ENCODE measurements around the gene SHE. TPM values are rescaled to one million over a fixed set of nuclear protein-coding genes. Genes with fewer than 3 reads are reported as not detected.

SHE gene
- total RNA-seq, 2 experiments from 2014 or later, result not detected

GRCh38 chr1:154514066-154514553 is 11.9 kb upstream of the SHE start:
- POLR2A ChIA-PET, result no interaction called here
- no TSS peak for BruUV-seq (replicated peaks)

GRCh38 chr1:154512760-154513159 is 10.5 kb upstream of the SHE start:
- H3K4me1 ChIP-seq (ENCODE audit: insufficient read depth, low read length, poor library complexity, severe bottlenecking), result no peaks in the 10 kb centered on the region
- no peaks in the 10 kb centered on the region for H4K20me1 ChIP-seq (ENCODE audit: insufficient read depth, low read length)
- no peaks in the 10 kb centered on the region for H3K79me2 ChIP-seq (ENCODE audit: insufficient read depth, low read depth, low read length)
- H2AFZ ChIP-seq (ENCODE audit: low read length), result no peak overlapping the region
- BruUV-seq (replicated peaks), result no TSS peak
- POLR2A ChIA-PET, result interaction anchor here (0.6 to 1.0 kb wide), 2 partner anchors 9 to 20 kb away, joined by 3 read pairs; no protein-coding TSS in a partner anchor
- intact Hi-C loops (cut with micrococcal nuclease; ENCODE audit: unreplicated experiment), result no loop called here
- H3K9me2 ChIP-seq (ENCODE audit: insufficient read depth, low read length), result no peaks in the 10 kb centered on the region
- TF ChIP-seq CTCF (conservative IDR thresholded peaks at IDR 0.05; ENCODE audit: low read length), result no peak
- no peak overlapping the region for H3K27ac ChIP-seq (ENCODE audit: low read depth, low read length, poor library complexity, severe bottlenecking)
- H3K4me2 ChIP-seq (ENCODE audit: low read length), result no peak overlapping the region
- H3K4me3 ChIP-seq (ENCODE audit: low read depth, low read length, poor library complexity, severe bottlenecking), result no peak overlapping the region
- CTCF ChIA-PET (ENCODE audit: unreplicated experiment), result no interaction called here
- no peaks in the 10 kb centered on the region for H3K9me3 ChIP-seq (ENCODE audit: low read length)
- H3K36me3 ChIP-seq (ENCODE audit: insufficient read depth, low read length), result no peaks in the 10 kb centered on the region
- no peak for DNase-seq (ENCODE audit: low spot score)

More at GRCh38 chr1:154514066-154514553, 11.9 kb upstream of the SHE start:
- no peaks in the 10 kb centered on the region for H3K9me3 ChIP-seq (ENCODE audit: low read length)
- no peaks in the 10 kb centered on the region for H3K79me2 ChIP-seq (ENCODE audit: insufficient read depth, low read depth, low read length)
- no peaks in the 10 kb centered on the region for H3K4me1 ChIP-seq (ENCODE audit: insufficient read depth, low read length, poor library complexity, severe bottlenecking)
- H3K4me2 ChIP-seq (ENCODE audit: low read length), result no peak overlapping the region
- TF ChIP-seq EZH2phosphoT487 (IDR thresholded peaks at IDR 0.05; ENCODE audit: borderline replicate concordance, low read depth, low read length) (no peak), CTCF (conservative IDR thresholded peaks at IDR 0.05; ENCODE audit: low read length) (no peak)
- H3K36me3 ChIP-seq (ENCODE audit: insufficient read depth, low read length), result no peaks in the 10 kb centered on the region
- H3K4me3 ChIP-seq (ENCODE audit: low read depth, low read length, poor library complexity, severe bottlenecking), result no peak overlapping the region
- DNase-seq (ENCODE audit: low spot score), result no peak
- no peak overlapping the region for H3K27ac ChIP-seq (ENCODE audit: low read depth, low read length, poor library complexity, severe bottlenecking)
- H3K9me2 ChIP-seq (ENCODE audit: insufficient read depth, low read length), result no peaks in the 10 kb centered on the region
- CTCF ChIA-PET (ENCODE audit: unreplicated experiment), result no interaction called here
- intact Hi-C loops (cut with micrococcal nuclease; ENCODE audit: unreplicated experiment), result no loop called here
- no peaks in the 10 kb centered on the region for H4K20me1 ChIP-seq (ENCODE audit: insufficient read depth, low read length)
- no peak overlapping the region for H2AFZ ChIP-seq (ENCODE audit: low read length)

GRCh38 chr1:154503898-154504297 is 1.7 kb upstream of the SHE start:
- POLR2A ChIA-PET, result no interaction called here
- CTCF ChIA-PET (ENCODE audit: unreplicated experiment), result no interaction called here
- Histone ChIP-seq H3K79me2 (ENCODE audit: insufficient read depth, low read depth, low read length) (no peaks in the 10 kb centered on the region), H2AFZ (ENCODE audit: low read length) (no peak overlapping the region), H3K27ac (ENCODE audit: low read depth, low read length, poor library complexity, severe bottlenecking) (no peak overlapping the region), H3K36me3 (ENCODE audit: insufficient read depth, low read length) (no peaks in the 10 kb centered on the region), H3K4me3 (ENCODE audit: low read depth, low read length, poor library complexity, severe bottlenecking) (no peak overlapping the region), H3K4me1 (ENCODE audit: insufficient read depth, low read length, poor library complexity, severe bottlenecking) (no peaks in the 10 kb centered on the region), H3K9me2 (ENCODE audit: insufficient read depth, low read length) (no peaks in the 10 kb centered on the region), H3K4me2 (ENCODE audit: low read length) (no peak overlapping the region), H4K20me1 (ENCODE audit: insufficient read depth, low read length) (no peaks in the 10 kb centered on the region), H3K9me3 (ENCODE audit: low read length) (no peaks in the 10 kb centered on the region)
- no TSS peak for BruUV-seq (replicated peaks)
- no peak for TF ChIP-seq CTCF (conservative IDR thresholded peaks at IDR 0.05; ENCODE audit: low read length)
- no peak for TF ChIP-seq EZH2phosphoT487 (IDR thresholded peaks at IDR 0.05; ENCODE audit: borderline replicate concordance, low read depth, low read length)
- intact Hi-C loops (cut with micrococcal nuclease; ENCODE audit: unreplicated experiment), result no loop called here
- DNase-seq (ENCODE audit: low spot score), result no peak

Measured in OCI-LY7 (cell line).